GM12875 (cell line): Measurements from ENCODE around the gene FBXO40.

Experiments used
- H3K4me3 ChIP-seq: one replicate; pipeline ENCODE4 v1.5.1; 2011; ENCODE audit warnings: low read depth, low read length, control low read depth
- TF ChIP-seq, protein P1 (sequence below): IDR thresholded peaks from 2 replicates; pipeline ENCODE4 v1.5.1; 2011; ENCODE audit warnings: low read depth, mild to moderate bottlenecking, control low read depth, inconsistent platforms, low read length, moderate library complexity, borderline replicate concordance; ENCODE audit not compliant: insufficient read depth

Gene FBXO40

DNA sequence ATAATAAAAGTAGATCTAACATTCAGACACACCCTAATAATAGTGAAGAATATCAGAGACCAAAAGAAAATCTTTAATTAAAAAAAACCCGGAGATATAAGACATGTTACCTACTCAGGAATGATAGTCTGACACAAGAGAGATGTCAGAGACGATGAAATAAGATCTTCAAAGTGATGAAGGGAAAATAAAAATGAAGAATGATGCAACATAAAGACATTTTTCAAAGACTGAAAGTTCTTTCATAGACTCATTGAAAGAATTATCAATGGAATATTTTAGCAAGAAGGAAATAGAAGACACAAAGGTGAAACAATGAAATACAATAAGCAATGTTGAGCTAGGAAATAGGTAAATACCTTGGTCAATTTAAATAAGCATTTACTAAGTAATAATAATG, 47.9 kb downstream of the FBXO40 start:
- TF ChIP-seq, protein P1, sequence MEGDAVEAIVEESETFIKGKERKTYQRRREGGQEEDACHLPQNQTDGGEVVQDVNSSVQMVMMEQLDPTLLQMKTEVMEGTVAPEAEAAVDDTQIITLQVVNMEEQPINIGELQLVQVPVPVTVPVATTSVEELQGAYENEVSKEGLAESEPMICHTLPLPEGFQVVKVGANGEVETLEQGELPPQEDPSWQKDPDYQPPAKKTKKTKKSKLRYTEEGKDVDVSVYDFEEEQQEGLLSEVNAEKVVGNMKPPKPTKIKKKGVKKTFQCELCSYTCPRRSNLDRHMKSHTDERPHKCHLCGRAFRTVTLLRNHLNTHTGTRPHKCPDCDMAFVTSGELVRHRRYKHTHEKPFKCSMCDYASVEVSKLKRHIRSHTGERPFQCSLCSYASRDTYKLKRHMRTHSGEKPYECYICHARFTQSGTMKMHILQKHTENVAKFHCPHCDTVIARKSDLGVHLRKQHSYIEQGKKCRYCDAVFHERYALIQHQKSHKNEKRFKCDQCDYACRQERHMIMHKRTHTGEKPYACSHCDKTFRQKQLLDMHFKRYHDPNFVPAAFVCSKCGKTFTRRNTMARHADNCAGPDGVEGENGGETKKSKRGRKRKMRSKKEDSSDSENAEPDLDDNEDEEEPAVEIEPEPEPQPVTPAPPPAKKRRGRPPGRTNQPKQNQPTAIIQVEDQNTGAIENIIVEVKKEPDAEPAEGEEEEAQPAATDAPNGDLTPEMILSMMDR = no peak
- H3K4me3 ChIP-seq = no peak overlapping the region

GRCh38 chr3:121642601-121643314, 49.6 kb downstream of the FBXO40 start:
- TF ChIP-seq, protein P1 = no peak
- H3K4me3 ChIP-seq = no peak overlapping the region

- H3K4me3 ChIP-seq = no peak overlapping the region
- TF ChIP-seq, protein P1 = no peak
Measured at GRCh38 chr3:121645054-121645453, 51.9 kb downstream of the FBXO40 start.

GRCh38 chr3:121648219-121648958, 55.2 kb downstream of the FBXO40 start:
- TF ChIP-seq, protein P1 = no peak
- H3K4me3 ChIP-seq = no peak overlapping the region

- H3K4me3 ChIP-seq = no peak overlapping the region
- TF ChIP-seq, protein P1 = no peak
Measured at GRCh38 chr3:121649645-121650044, 56.5 kb downstream of the FBXO40 start.

DNA sequence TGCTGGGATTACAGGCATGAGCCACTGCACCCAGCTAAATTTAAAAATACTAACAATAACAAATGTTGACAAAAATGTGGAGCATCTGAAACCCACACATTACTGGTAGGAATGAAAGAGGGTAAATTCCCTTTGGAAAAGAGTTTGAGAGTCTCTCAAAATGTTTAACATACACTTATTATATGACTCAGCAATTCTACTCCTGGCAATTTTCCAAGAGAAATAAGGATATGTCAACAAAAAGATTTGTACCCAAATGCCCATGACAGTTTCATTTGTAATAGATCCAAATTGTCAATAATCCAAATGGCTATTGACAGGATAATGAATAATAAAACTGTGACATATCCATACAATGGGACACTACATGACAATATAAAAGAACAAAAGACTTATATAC, 58.5 kb downstream of the FBXO40 start:
- TF ChIP-seq, protein P1 = no peak
- H3K4me3 ChIP-seq = no peak overlapping the region
